Effector memory CD8-positive, alpha-beta T cell (primary cell): ENCODE results near the gene TMSB10.
"Not testable (repeated sequence)": the region's sequence is repeated elsewhere in the genome, so short reads cannot be mapped to it uniquely, and the experiment has no call there.

ENCODE experiments used
- ATAC-seq: fragments of 150-1000 bp; cut with Tn5 transposase; replicated peaks from 2 replicates; pipeline ENCODE4 v1.10.0; 2021; ENCODE audit warnings: mild to moderate bottlenecking, moderate library complexity
- DNase-seq, 3 experiments: peaks; one replicate each; pipeline ENCODE4 v3.0.0; 2021
- H3K27ac Mint-ChIP-seq, 2 donors: one replicate each; pipeline ENCODE4 v1.8.0; 2022; ENCODE audit warnings: mild to moderate bottlenecking in 2 of 2, mixed read lengths in 2 of 2, moderate library complexity in 2 of 2
- H3K27me3 Mint-ChIP-seq, 2 donors: one replicate each; pipeline ENCODE4 v1.8.0; 2022; ENCODE audit warnings: mixed read lengths in 2 of 2
- H3K36me3 Mint-ChIP-seq: one replicate; pipeline ENCODE4 v1.8.0; 2022; ENCODE audit warnings: mild to moderate bottlenecking, moderate library complexity, mixed read lengths; ENCODE audit not compliant: insufficient read depth
- H3K4me1 Mint-ChIP-seq, 2 donors: one replicate each; pipeline ENCODE4 v1.8.0; 2022; ENCODE audit warnings: low read depth in 2 of 2, mixed read lengths in 2 of 2
- H3K4me3 Mint-ChIP-seq, 2 donors: one replicate each; pipeline ENCODE4 v1.8.0; 2022; ENCODE audit warnings: mild to moderate bottlenecking in 2 of 2, mixed read lengths in 2 of 2, moderate library complexity in 2 of 2
- H3K9me3 Mint-ChIP-seq, 2 donors: one replicate each; pipeline ENCODE4 v1.8.0; 2022; ENCODE audit warnings: mixed read lengths in 2 of 2
- total RNA-seq, 9 experiments: gene quantifications; one replicate each; lab custom pipeline; 2026; lab: John Stamatoyannopoulos, UW

TMSB10 gene
- 318 to 832 (median 442) reads per million in 9 experiments for total RNA-seq

- Mint-ChIP-seq H3K4me1 (peaks cover 39 to 40% of the 10 kb centered on the region in 2 donors), H3K9me3 (peaks cover 8 to 10% of the 10 kb centered on the region in 2 donors), H3K27me3 (no peaks in the 10 kb centered on the region), H3K36me3 (peaks cover 48% of the 10 kb centered on the region), H3K27ac (peak within 1 kb of the TSS; percentile 75 to 76), H3K4me3 (peak within 1 kb of the TSS; percentile 95 to 98)
- DNase-seq = peak; percentile 86 to 88 (median 88)
- ATAC-seq = peak; percentile 69
Measured at GRCh38 chr2:84905181-84906107, at the start of gene TMSB10. TMSB10 (plus strand) TSS chr2:84905656.

GRCh38 chr2:84855731-84856130 lies 49.7 kb upstream of the TMSB10 start:
- H3K27me3 Mint-ChIP-seq = no peaks in the 10 kb centered on the region
- H3K9me3 Mint-ChIP-seq = peaks cover 0 to 19% of the 10 kb centered on the region in 2 donors
- H3K4me1 Mint-ChIP-seq = peaks cover 63 to 78% of the 10 kb centered on the region in 2 donors
- H3K36me3 Mint-ChIP-seq = no peaks in the 10 kb centered on the region
- peak overlapping the region; percentile 8 to 43 for H3K4me3 Mint-ChIP-seq
- ATAC-seq = no peak
- DNase-seq = no peak
- peak overlapping the region in 1 of 2 donors; percentile 53 for H3K27ac Mint-ChIP-seq

GRCh38 chr2:84856787-84857186 lies 48.7 kb upstream of the TMSB10 start:
- Mint-ChIP-seq H3K4me3 (peak overlapping the region in 1 of 2 donors; percentile 36), H3K27me3 (no peaks in the 10 kb centered on the region), H3K27ac (peak overlapping the region; percentile 53 to 79), H3K4me1 (peaks cover 57 to 71% of the 10 kb centered on the region in 2 donors), H3K9me3 (peaks cover 0 to 11% of the 10 kb centered on the region in 2 donors), H3K36me3 (no peaks in the 10 kb centered on the region)
- ATAC-seq (peak; percentile 86), DNase-seq (no peak)

GRCh38 chr2:84857566-84857965 lies 47.9 kb upstream of the TMSB10 start:
- peaks cover 55 to 69% of the 10 kb centered on the region in 2 donors for H3K4me1 Mint-ChIP-seq
- H3K36me3 Mint-ChIP-seq = no peaks in the 10 kb centered on the region
- ATAC-seq = no peak
- peak overlapping the region; percentile 53 to 79 for H3K27ac Mint-ChIP-seq
- DNase-seq = no peak
- no peaks in the 10 kb centered on the region for H3K27me3 Mint-ChIP-seq
- peak overlapping the region; percentile 7 to 36 for H3K4me3 Mint-ChIP-seq
- H3K9me3 Mint-ChIP-seq = peaks cover 0 to 7% of the 10 kb centered on the region in 2 donors

DNA sequence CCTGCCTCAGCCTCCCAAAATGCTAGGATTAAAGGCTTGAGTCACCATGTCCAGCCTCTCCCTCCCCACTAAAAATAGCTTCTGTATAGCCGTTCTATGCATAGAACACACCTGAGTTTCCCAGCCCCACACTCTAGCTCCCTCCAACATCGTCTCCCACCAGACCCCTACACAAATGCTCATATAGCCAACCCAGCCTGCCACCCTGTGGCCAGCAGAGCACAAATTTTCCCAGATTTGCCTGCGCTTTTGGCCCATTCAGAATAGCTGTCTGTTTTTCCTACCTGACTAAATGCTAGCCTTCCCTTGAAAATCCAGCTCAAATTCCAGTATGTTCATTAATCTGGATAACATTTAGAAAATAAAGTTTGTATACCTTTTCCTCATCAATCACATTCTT lies 47.3 kb upstream of the TMSB10 start:
- H3K36me3 Mint-ChIP-seq = no peaks in the 10 kb centered on the region
- peak overlapping the region; percentile 2 to 39 for H3K4me3 Mint-ChIP-seq
- H3K27me3 Mint-ChIP-seq = no peaks in the 10 kb centered on the region
- H3K4me1 Mint-ChIP-seq = peaks cover 56 to 64% of the 10 kb centered on the region in 2 donors
- H3K27ac Mint-ChIP-seq = peak overlapping the region; percentile 53 to 79
- peaks cover 0 to 2% of the 10 kb centered on the region in 2 donors for H3K9me3 Mint-ChIP-seq
- no peak for DNase-seq
- no peak for ATAC-seq

GRCh38 chr2:84858937-84859336 lies 46.5 kb upstream of the TMSB10 start:
- ATAC-seq (no peak), DNase-seq (no peak)
- H3K9me3 Mint-ChIP-seq = no peaks in the 10 kb centered on the region
- H3K36me3 Mint-ChIP-seq = no peaks in the 10 kb centered on the region
- H3K4me3 Mint-ChIP-seq = peak overlapping the region; percentile 39 to 51
- no peaks in the 10 kb centered on the region for H3K27me3 Mint-ChIP-seq
- H3K4me1 Mint-ChIP-seq = peaks cover 56 to 61% of the 10 kb centered on the region in 2 donors
- H3K27ac Mint-ChIP-seq = peak overlapping the region; percentile 53 to 79

GRCh38 chr2:84861539-84861938 lies 43.9 kb upstream of the TMSB10 start:
- Mint-ChIP-seq H3K9me3 (no peaks in the 10 kb centered on the region), H3K27me3 (no peaks in the 10 kb centered on the region), H3K27ac (peak overlapping the region in 1 of 2 donors; percentile 78), H3K36me3 (no peaks in the 10 kb centered on the region), H3K4me1 (peaks cover 51 to 52% of the 10 kb centered on the region in 2 donors), H3K4me3 (peak overlapping the region in 1 of 2 donors; percentile 10)
- ATAC-seq = no peak
- DNase-seq = no peak

- DNase-seq (no peak), ATAC-seq (no peak)
- no peaks in the 10 kb centered on the region for H3K9me3 Mint-ChIP-seq
- H3K4me3 Mint-ChIP-seq = no peak overlapping the region
- H3K36me3 Mint-ChIP-seq = no peaks in the 10 kb centered on the region
- peak overlapping the region in 1 of 2 donors; percentile 78 for H3K27ac Mint-ChIP-seq
- H3K4me1 Mint-ChIP-seq = peaks cover 46 to 48% of the 10 kb centered on the region in 2 donors
- no peaks in the 10 kb centered on the region for H3K27me3 Mint-ChIP-seq
Measured at GRCh38 chr2:84862006-84862405, 43.5 kb upstream of the TMSB10 start.

GRCh38 chr2:84865181-84865783 lies 40.2 kb upstream of the TMSB10 start:
- Mint-ChIP-seq H3K36me3 (peaks cover 2% of the 10 kb centered on the region), H3K27ac (peak overlapping the region; percentile 36 to 52), H3K27me3 (no peaks in the 10 kb centered on the region), H3K4me3 (peak overlapping the region in 1 of 2 donors; percentile 6), H3K9me3 (no peaks in the 10 kb centered on the region), H3K4me1 (peaks cover 23 to 24% of the 10 kb centered on the region in 2 donors)
- DNase-seq = peak in 1 of 3 experiments; percentile 13
- peak; percentile 79 for ATAC-seq

DNA sequence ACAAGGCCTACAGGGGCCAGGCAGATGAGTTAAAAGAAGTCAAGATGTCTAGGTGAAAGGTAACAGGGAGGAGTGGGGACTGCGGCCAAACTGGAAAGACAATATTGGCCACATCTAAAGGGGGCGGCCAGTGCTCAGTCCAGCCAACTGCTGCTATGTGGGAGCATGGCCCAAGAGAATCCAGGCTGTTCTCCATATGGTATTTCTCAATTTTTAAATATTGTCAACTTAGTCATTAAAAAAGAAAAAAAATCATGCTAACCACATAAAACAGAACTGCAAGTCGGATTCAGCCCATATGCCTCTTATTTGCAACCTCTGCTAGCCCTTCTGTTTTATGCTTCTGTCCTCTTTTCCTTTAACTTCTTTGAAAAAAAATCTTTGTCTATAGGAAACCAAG lies 39.3 kb upstream of the TMSB10 start:
- DNase-seq (no peak), ATAC-seq (no peak)
- Mint-ChIP-seq H3K9me3 (no peaks in the 10 kb centered on the region), H3K27ac (no peak overlapping the region), H3K4me1 (peaks cover 19 to 24% of the 10 kb centered on the region in 2 donors), H3K4me3 (no peak overlapping the region), H3K27me3 (no peaks in the 10 kb centered on the region), H3K36me3 (peaks cover 2% of the 10 kb centered on the region)

GRCh38 chr2:84868327-84868726 lies 37.1 kb upstream of the TMSB10 start:
- not testable (repeated sequence) for DNase-seq, H3K27me3 Mint-ChIP-seq, H3K27ac Mint-ChIP-seq, H3K36me3 Mint-ChIP-seq, ATAC-seq, H3K4me3 Mint-ChIP-seq, H3K9me3 Mint-ChIP-seq
- peaks cover 11 to 18% of the 10 kb centered on the region in 2 donors for H3K4me1 Mint-ChIP-seq

- Mint-ChIP-seq H3K27ac (no peak overlapping the region), H3K4me3 (no peak overlapping the region), H3K27me3 (no peaks in the 10 kb centered on the region), H3K4me1 (peaks cover 14% of the 10 kb centered on the region in 2 donors), H3K9me3 (no peaks in the 10 kb centered on the region), H3K36me3 (peaks cover 5% of the 10 kb centered on the region)
- no peak for ATAC-seq
- no peak for DNase-seq
Measured at GRCh38 chr2:84870306-84870705, 35.1 kb upstream of the TMSB10 start.

GRCh38 chr2:84872691-84873090 lies 32.8 kb upstream of the TMSB10 start:
- not testable (repeated sequence) for H3K4me3 Mint-ChIP-seq, ATAC-seq, H3K9me3 Mint-ChIP-seq, H3K36me3 Mint-ChIP-seq, H3K27ac Mint-ChIP-seq, DNase-seq, H3K27me3 Mint-ChIP-seq
- peaks cover 21 to 24% of the 10 kb centered on the region in 2 donors for H3K4me1 Mint-ChIP-seq
